ENCODE measurements around the gene BAAT.

DNA sequence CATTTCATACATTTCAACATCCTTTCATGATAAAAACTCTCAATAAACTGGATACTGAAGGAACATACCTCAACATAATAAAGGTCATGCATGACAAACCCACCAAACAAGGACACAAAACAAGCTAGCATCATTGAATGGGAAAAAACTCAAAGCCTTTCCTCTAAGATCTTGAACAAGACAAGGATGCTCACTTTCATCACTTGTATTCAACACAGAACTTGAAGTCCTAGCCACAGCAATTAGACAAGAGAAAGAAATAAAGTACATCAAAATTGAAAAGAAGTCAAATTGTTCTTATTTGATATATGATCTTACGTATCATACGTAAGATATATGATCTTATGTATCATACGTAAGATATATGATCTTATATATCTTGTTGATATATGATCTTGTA, 8.3 kb upstream of the BAAT start:
- TF ChIP-seq GATA2 (IDR thresholded peaks at IDR 0.05; ENCODE audit: low read depth, low read length) (no peak), GATA3 (IDR thresholded peaks at IDR 0.05; ENCODE audit: low read depth, low read length) (no peak)
